ENCODE data around the gene SLC15A4.

SLC15A4 gene

DNA sequence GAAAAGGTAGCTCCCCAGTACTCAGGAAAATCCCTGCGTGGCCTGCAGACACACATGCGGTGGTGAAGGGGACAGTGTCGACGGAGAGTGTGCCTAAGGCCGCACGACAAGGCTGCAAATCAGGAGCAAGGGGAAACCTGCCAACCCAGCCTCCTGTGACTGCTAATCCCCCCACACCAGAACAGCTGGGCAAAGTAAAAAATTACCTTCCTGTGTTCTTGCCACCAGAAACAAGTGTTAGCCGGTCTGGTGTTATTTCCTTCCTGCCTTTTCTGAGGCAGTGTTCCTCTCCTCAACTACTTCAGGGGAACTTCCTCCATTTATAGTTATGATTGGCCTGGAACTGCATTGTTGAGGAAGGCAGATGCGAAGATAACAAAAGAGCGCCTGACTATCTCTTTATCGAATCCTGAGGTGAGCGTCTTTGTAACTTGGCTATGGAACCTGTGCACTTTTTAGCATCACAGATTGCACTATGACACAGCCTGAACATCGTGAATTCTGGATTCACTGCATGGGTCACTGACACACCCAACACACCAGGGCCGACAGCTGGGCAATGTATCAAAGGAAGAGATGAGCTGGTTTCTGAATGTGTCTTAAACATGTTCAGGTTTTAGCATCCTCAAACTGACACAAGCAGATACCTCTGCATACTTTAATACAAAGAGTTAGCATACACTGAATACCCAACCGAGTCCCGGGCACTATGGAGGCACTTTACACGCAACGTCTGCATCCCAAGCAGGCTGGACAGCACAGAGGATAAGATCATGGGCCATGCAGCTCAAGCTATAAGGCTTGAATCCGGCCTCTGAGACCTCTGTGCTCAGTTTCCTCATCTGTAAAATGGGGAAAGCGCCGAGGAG lies 28.9 kb downstream of the SLC15A4 start:
- in situ Hi-C loops (cut with HindIII; ENCODE audit: low sequenced_read_pairs) = no loop called here

DNA sequence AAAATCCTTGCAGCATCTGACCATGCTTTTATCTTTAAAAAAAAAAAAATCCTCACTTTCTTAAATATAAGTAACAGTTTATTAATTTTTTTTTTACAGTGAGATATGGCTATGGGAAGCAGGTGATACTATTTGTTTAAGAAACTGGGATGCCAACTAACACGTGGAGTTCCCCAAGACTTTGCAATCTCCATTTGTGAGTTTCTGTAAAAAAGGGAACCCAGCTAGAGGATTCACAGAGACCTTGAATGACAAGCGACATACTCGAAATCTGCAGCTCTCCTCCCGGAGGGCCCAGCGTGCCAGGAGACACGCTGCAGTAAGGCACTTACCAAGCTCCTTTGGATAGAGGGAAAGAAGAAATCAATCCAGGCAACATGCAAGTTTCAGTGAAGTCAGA lies 30.1 kb downstream of the SLC15A4 start:
- in situ Hi-C loops (cut with HindIII; ENCODE audit: low sequenced_read_pairs) = no loop called here

DNA sequence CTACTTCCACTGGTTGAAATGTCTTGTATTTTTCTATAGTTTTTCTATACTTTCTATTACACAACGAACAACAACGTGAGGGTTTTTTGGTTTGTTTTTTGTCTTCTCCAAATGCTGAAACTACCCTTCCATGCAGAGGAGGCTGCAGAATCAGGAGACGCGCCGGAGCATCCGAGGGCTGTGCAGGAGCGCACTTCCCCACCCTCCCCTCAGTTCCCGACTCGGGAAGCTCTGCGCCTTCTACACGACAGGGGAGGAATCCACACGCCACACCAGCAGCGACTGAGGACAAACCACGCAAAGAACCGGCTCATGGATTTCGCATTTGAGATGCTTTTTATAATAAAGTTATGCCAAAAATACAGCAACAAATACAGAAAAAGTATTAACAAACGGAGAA lies 30.9 kb downstream of the SLC15A4 start:
- in situ Hi-C loops (cut with HindIII; ENCODE audit: low sequenced_read_pairs) = no loop called here

DNA sequence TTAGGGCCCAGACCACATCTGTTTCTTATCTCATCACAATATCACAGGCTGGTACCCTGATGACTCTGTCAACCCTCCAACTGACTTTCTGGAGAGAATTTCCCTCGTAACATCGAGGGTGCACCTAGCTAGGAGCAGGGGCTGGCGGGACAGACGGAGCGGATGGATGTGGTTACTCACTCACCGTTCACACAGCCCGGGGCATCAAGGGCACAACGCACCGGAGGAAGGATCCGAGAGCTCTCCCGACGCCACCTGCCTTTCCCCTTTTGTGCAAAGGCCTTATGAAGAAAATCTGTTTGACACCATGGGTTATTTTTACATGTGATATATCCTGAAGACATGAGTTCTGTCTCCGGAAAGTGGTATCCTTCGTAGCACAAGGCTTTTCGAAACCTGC lies 31.4 kb downstream of the SLC15A4 start:
- in situ Hi-C loops (cut with HindIII; ENCODE audit: low sequenced_read_pairs) = no loop called here

DNA sequence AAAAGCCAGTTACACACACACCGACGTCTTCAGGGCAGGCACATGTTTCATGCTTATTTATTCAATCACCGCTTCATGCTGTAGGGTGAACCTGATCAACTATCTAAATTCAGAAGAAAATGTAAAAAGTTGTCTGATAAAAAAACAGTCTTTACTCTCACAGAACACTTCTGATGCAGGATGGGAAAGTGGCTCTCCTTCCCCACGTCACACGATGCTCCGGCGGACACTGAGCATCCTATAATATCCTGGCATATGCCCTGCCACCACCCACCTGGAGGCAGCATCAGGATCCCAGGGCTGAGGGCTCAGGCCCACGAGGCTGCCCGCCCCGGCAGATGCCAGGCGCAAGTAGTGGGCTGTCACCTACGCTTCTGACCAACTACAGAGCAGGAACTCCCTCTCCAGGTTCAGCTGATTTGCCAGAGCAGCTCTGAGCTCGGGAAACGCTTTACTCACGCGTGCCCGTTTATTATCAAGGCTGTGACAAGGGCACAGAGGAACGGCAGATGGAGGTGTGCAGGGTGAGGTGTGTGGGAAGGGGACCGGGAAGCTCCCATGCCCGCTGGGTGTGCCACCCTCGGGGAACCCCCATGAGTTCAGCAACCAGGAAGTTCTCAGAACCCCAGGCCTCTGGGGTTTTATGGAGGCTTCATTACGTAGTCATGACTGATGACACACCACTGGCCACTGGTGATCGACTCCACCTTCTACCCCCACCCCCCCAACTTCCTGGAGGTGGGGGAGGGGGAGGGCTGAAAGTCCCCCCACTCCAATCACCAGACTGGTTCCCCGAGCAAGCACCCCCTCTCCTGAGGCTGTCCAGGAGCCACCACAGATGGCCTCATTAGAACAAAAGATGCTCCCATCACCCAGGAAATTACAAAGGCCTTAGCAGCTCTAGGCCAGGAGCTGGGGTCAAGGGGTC lies 32.1 kb downstream of the SLC15A4 start:
- in situ Hi-C loops (cut with HindIII; ENCODE audit: low sequenced_read_pairs) = no loop called here

DNA sequence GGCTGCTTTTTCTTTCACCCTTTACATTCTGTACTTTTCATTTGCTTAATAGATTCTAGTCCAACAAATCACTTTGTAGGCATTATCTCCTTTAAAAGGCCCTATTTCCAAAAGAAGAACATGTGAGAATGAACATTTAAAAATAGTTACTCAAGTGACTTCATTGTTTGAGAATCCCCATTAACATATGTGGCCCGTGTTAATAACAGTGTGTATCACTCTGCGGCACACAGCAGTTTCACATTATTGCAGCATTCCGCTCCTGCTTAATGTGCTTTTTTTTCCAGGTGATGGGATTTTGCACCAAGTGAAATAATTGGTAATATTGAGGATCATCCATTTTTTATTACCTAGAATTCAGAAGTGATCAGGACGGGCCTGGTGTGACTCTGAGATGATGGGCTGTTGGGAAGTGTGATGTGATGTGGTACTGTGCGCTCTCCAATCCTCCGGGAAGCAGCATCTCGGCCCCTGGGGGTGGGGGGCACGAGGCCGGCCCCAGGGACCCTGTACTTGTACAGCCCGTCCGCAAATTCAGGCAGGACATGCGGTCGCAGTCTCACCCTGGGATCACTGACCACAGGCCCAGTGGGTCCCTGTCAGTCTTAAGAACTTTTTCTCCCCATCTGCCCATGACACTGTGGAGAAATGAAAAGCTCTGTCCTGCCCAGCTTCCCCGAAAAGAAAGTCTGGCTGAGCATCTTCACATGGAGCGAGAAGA lies 32.9 kb downstream of the SLC15A4 start:
- in situ Hi-C loops (cut with HindIII; ENCODE audit: low sequenced_read_pairs) = no loop called here

DNA sequence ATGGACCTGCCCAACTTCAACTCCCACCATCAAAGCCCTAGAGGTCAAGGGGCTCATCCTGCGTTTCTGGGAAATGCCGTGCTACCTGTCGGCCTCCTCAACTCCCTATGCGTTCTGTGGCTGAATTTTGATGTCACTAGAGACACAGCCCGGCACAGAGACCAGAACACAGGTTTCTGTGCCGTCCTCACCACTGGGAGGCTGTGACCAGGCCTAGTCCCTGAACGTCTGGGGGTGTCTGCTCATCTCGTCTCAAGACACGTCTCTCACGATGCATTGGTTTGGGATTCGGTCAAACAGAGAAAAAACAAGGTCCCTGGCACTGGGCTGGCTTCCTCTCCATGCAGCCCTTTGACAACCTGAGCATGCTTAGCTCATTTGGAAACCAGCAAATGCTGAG lies 33.5 kb downstream of the SLC15A4 start:
- in situ Hi-C loops (cut with HindIII; ENCODE audit: low sequenced_read_pairs) = no loop called here

DNA sequence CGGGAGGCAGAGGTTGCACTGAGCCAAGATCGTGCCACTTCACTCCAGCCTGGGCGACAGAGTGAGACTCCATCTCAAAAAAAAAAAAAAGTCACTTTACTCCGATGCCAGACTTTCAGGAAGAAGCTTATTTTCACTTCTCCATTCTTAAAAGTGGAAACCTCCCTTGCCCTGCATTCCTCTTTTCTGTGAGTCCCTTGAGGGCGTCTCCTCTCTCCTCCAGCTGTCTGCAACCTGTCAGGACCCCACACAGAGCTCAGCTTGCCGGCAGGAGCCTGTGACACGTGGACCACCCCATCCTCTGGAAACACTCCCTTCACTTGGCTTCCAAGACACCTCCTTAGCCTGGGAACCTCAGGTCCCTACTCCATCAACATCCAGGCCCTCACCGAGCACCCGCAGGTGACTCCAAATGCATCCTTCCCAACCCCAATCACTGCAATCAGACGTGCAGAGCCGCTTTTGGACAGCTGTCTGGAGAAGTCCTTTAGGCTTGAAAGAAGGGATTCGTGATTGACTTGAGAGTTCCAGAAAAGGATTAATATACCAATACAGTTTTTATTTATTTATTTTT lies 34.3 kb downstream of the SLC15A4 start:
- in situ Hi-C loops (cut with HindIII; ENCODE audit: low sequenced_read_pairs) = no loop called here

DNA sequence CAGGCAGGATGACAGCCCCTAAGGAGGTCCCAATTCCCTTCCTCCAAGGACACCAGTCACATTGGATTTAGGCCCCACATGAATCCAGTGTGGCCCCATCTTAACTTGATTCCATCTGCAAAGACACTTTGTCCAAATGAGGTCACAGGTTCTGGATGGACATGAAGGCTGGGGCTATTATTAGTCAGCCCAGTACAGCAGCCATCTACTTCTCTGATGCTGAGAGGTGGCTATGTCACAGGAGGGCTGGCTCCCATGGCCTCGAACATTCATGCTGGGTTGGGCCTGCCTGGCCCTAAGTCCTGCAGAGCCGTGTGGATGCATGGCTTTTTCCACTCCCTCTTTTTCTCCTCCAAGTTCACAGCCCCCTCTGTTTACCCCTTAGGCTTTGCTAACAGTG lies 35.9 kb downstream of the SLC15A4 start:
- in situ Hi-C loops (cut with HindIII; ENCODE audit: low sequenced_read_pairs) = no loop called here

DNA sequence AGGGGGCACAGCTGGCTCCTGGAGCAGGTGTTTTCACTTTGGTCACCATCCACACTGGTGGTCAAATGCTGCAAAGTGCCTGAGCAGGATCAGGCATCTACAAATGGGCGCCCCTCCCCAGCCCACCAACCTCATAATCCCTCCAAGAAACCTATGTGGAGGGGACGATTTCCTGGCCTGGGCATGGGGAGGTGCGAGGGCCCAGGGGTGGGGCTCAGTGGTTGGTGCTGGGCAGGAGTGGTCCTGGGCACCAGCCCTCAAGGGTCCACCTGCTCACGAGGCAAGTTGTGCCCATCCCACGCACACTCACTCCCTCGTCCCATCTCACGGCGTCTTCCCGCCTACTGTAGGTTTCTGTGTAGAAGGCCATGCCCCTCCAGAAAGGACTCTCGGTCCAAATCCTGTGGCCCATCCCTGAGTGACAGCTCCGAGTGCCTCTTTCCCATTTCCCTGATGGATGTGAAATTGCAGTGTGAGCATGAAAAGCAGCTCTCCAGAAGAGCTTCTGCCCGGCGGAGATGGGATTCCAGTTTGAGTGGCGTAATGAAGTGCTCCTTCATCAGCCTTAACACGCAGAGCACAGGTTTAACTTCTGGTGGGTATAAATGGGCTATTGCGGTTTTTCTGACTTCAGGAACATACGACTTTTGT lies 36.9 kb downstream of the SLC15A4 start:
- in situ Hi-C loops (cut with HindIII; ENCODE audit: low sequenced_read_pairs) = no loop called here

DNA sequence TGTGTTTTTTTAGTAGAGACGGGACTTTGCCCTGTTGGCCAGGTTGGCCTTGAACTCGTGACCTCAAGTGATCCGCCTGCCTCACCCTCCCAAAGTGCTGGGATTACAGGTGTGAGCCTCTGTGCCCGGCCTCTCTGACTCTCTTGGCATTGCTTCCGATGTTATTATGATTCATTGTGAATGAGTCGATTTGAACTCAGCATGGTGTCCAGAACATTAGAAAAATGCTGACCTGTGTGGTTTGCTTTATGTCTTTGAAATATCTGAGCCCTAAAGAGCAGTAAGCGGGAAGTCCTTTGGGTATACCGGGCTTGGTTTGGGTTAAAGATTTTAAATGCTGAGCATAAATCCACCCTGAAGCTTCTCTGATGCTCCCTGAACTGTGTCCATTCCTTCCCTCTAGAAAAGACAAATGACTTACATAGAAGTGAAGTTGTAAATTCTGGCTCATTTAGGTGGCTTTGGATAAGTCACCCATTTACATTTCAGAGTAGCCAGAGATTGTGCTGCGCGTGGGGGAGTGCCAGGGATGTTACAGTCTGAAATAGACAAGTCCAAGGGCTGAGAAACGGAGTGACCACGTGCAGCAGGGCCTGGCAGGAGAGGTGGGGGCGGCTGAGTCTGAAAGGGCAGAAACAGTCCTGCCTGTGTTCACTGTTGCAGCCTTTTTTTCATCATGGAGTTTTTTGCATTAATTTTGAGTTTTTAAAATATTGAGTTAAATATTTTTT lies 39.6 kb downstream of the SLC15A4 start:
- in situ Hi-C loops (cut with HindIII; ENCODE audit: low sequenced_read_pairs) = no loop called here

DNA sequence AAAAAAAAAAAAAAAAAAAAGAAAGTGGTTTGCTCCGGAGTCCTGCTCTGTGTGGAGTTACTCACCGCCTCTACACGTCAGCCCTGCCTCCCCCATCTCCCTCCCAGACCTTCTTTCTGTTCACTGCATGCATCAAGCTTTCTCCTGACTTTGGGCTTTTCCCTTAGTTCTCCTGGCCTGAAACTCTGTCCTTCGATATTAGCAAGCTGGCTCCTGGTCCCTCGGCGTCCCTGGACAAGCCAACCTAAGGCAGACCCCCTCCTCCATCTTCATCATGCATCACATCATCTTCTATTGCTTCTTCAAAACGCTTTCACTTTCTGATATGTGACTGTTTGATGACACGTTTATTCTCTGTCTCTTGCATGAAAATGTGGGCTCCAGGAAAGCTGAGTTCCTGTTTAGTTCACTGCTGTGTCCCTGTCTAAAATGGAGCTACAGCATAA lies 40.6 kb downstream of the SLC15A4 start:
- in situ Hi-C loops (cut with HindIII; ENCODE audit: low sequenced_read_pairs) = no loop called here

DNA sequence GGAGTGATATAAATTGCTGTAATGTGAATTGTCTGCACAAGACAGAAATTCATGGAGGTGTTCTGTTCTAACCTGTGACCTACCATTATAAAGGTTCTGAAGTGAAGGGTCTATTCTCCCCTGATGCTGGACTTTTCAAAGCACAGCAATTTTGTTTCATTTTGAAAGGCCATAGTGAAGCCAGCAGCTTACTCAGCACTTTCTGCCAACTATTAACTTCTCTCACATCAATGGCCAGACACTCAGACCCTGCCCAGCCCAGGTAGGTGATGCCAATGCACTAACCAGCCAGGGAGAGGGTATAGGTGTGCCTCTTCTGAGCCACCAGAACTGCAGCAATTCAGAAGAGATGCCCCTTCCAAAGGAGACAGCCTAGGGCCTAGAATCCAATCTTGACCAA lies 43.9 kb downstream of the SLC15A4 start:
- in situ Hi-C loops (cut with HindIII; ENCODE audit: low sequenced_read_pairs) = no loop called here

DNA sequence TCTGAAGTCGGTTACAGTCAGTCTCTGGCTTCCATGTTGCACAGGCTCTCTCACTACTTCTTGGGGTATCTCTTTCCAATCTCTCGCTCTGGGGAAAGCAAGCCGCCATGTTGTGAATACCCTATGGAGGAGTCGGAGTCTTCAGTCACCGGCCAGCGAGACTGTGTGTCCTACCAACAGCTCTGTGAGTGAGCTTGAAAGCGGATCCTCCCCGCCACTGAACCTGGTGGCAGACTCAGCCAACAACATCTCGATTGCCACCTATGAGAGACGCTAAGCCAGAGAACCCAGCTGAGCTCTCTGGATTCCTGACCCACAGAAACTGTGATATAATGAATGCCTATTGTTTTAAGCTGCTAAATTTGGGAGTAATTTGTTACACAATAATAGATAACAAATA lies 51.5 kb downstream of the SLC15A4 start:
- in situ Hi-C loops (cut with HindIII; ENCODE audit: low sequenced_read_pairs) = no loop called here

DNA sequence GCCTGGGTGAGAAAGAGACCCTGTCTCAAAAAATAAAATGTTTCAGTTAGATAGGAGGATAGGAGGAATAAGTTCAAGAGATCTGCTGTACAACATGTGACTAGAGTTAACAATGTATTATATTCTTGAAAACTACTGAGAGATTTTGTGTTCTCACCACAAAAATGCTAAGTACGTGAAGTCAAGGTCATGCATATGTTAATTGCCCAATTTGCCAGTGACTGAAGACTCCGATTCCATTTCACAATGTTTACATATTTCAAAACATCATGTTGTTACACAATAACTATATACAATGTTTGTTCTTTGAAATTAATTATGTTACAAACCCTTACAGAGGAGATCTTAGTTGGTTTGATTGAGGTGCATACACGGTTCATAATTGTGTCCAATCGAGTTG lies 52.1 kb downstream of the SLC15A4 start:
- in situ Hi-C loops (cut with HindIII; ENCODE audit: low sequenced_read_pairs) = no loop called here

DNA sequence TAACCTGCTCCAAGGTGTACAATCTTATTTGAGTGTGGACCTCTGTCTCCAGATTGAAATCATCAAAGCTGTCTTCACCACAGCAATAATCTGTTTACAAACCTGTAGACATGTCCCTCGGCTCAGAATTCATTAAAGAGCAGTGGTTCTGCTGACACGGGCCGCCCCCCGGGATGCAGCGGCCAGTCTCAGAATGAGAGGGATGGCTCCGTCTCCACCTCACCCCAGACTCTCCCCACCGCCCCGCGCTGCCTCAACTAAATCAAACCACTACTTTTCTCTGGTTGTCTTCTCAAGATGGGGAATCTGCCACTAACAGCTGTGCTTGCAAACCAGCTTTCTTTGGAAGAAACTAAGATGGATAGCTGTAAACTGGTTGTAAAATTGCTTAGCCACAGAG lies 56.2 kb downstream of the SLC15A4 start:
- in situ Hi-C loops (cut with HindIII; ENCODE audit: low sequenced_read_pairs) = no loop called here

DNA sequence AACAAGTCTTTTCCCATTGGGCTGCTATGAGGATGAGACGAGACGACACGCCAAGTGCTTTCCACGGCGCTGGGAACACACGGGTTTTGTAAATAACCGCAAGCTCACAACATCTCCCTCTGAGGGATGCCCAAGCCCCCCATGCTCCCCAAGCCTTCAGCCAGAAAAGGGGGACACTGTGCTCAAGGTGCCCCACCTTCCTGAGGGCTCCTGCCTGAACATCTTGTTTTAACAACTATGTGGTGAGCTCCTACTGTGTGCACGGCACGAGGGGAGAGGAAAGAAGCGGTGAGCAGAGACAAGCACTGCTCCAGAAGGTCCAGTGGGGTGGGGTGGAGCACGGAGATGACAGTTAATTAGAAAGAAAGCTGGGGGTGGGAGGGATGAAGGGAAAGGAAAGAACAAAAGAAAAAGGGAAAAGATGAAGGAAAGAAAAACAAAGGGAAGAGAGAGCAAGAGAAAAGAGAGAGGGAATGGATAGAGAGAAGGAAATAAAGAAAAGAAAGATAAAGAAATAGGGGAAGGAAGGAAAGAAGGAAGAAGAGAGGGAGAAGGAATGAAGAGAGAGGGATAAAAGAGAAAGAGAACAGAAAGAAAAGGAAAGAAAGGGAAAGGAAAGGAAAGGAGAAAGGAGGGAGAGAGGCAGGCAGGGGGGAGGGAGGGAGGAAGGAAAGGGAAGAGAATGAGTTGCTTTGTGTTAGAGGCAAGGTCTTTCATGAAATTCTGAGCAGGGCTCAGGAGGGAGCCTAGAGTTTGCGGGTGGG lies 56.8 kb downstream of the SLC15A4 start:
- in situ Hi-C loops (cut with HindIII; ENCODE audit: low sequenced_read_pairs) = no loop called here

DNA sequence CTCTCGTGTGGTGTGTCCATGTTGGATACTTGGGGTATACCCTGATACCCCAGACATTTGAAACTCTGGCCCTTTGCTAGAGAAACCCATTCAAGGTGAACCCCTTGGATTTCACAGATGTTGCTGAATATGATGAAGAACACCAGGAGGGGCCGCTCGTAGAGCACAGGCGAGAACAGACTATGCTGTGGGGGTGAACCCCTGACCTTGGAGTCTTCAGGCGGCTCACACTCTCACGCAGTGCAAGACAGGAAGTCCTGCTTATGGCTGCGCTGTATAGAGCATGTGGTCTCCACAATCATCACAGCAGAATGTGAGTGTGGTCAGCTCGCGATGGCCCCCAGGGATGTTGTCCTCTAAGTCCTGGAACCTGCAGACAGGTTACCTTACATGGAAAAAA lies 60.4 kb downstream of the SLC15A4 start:
- in situ Hi-C loops (cut with HindIII; ENCODE audit: low sequenced_read_pairs) = no loop called here

DNA sequence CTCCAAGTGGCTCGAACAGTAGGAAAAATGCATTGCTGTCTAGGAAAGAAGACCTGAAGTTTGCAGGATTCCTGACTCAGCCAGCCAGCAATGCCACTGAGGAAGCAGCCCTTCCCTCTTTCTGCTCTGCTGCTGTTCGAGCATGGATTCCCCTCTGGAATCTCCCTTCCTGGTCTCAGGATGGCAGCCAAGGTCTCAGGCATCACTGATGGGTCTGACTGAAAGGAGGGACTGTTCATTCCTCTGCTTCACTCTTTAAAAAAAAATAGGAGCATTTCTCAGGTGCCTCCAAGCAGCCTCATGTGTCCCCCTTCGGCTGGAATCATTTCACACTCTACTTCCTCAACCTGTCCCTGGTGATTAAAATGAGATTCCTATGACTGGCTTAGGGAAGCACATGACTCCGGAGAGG lies 62.4 kb downstream of the SLC15A4 start:
- in situ Hi-C loops (cut with HindIII; ENCODE audit: low sequenced_read_pairs) = no loop called here

Data from endothelial cell of hepatic sinusoid (primary cell).